Measurements from ENCODE around the gene ASCL2. TPM values are rescaled to one million over a fixed set of nuclear protein-coding genes. Genes with fewer than 3 reads are reported as not detected.

ASCL2 gene
- total RNA-seq, 1 donor from 2014 or later, result 0.16 TPM

- H3K4me3 Mint-ChIP-seq, result no peak overlapping the region
- no peak for DNase-seq (ENCODE audit: low read depth, low spot score)
- peaks cover 11% of the 10 kb centered on the region for H3K4me1 Mint-ChIP-seq
- no peaks in the 10 kb centered on the region for H3K27me3 Mint-ChIP-seq (ENCODE audit: low read depth)
- no peaks in the 10 kb centered on the region for H3K36me3 Mint-ChIP-seq (ENCODE audit: low read depth)
- H3K9me3 Mint-ChIP-seq, result peaks cover 6% of the 10 kb centered on the region
- no peak overlapping the region for H3K27ac Mint-ChIP-seq (ENCODE audit: unreplicated experiment)
- no peak for TF ChIP-seq CTCF (conservative IDR thresholded peaks at IDR 0.05)
Observed at GRCh38 chr11:2250485-2250884, 19.9 kb downstream of the ASCL2 start.

GRCh38 chr11:2250041-2250440 lies 20.3 kb downstream of the ASCL2 start:
- no peak overlapping the region for H3K4me3 Mint-ChIP-seq

GRCh38 chr11:2249189-2249916 lies 21.0 kb downstream of the ASCL2 start:
- no peak for DNase-seq (ENCODE audit: low read depth, low spot score)
- Mint-ChIP-seq H3K27ac (ENCODE audit: unreplicated experiment) (no peak overlapping the region), H3K4me1 (peaks cover 11% of the 10 kb centered on the region), H3K36me3 (ENCODE audit: low read depth) (no peaks in the 10 kb centered on the region), H3K4me3 (no peak overlapping the region), H3K9me3 (no peaks in the 10 kb centered on the region), H3K27me3 (ENCODE audit: low read depth) (no peaks in the 10 kb centered on the region)
- no peak for TF ChIP-seq CTCF (conservative IDR thresholded peaks at IDR 0.05)

More at GRCh38 chr11:2250041-2250440, 20.3 kb downstream of the ASCL2 start:
- H3K27ac Mint-ChIP-seq (ENCODE audit: unreplicated experiment), result no peak overlapping the region
- no peak for TF ChIP-seq CTCF (conservative IDR thresholded peaks at IDR 0.05)
- peaks cover 11% of the 10 kb centered on the region for H3K4me1 Mint-ChIP-seq
- H3K9me3 Mint-ChIP-seq, result peaks cover 3% of the 10 kb centered on the region
- no peaks in the 10 kb centered on the region for H3K36me3 Mint-ChIP-seq (ENCODE audit: low read depth)
- DNase-seq (ENCODE audit: low read depth, low spot score), result no peak
- H3K27me3 Mint-ChIP-seq (ENCODE audit: low read depth), result no peaks in the 10 kb centered on the region

- H3K27me3 Mint-ChIP-seq (ENCODE audit: low read depth), result peaks cover 3% of the 10 kb centered on the region
Observed at GRCh38 chr11:2248762-2249161, 21.6 kb downstream of the ASCL2 start.

GRCh38 chr11:2248242-2248641 lies 22.1 kb downstream of the ASCL2 start:
- no peak for TF ChIP-seq CTCF (conservative IDR thresholded peaks at IDR 0.05)
- Mint-ChIP-seq H3K4me3 (no peak overlapping the region), H3K4me1 (peaks cover 11% of the 10 kb centered on the region), H3K27ac (ENCODE audit: unreplicated experiment) (no peak overlapping the region), H3K27me3 (ENCODE audit: low read depth) (peaks cover 3% of the 10 kb centered on the region), H3K36me3 (ENCODE audit: low read depth) (no peaks in the 10 kb centered on the region), H3K9me3 (no peaks in the 10 kb centered on the region)
- DNase-seq (ENCODE audit: low read depth, low spot score), result no peak

More at GRCh38 chr11:2248762-2249161, 21.6 kb downstream of the ASCL2 start:
- H3K4me3 Mint-ChIP-seq, result no peak overlapping the region
- no peak for TF ChIP-seq CTCF (conservative IDR thresholded peaks at IDR 0.05)
- peaks cover 11% of the 10 kb centered on the region for H3K4me1 Mint-ChIP-seq
- no peak overlapping the region for H3K27ac Mint-ChIP-seq (ENCODE audit: unreplicated experiment)
- DNase-seq (ENCODE audit: low read depth, low spot score), result no peak
- no peaks in the 10 kb centered on the region for H3K9me3 Mint-ChIP-seq
- H3K36me3 Mint-ChIP-seq (ENCODE audit: low read depth), result no peaks in the 10 kb centered on the region

All from neural crest cell (in vitro differentiated cells).